Stromal cell of bone marrow (primary cell): Measurements from ENCODE around the gene TMOD3.

ENCODE experiments used
- DNase-seq: peaks from one replicate; pipeline ENCODE4 v3.0.0-alpha.2; 2012; ENCODE audit warnings: low read depth

TMOD3 gene

GRCh38 chr15:51908316-51908715 lies 78.9 kb downstream of the TMOD3 start:
- DNase-seq: no peak

- no peak for DNase-seq
Measured at GRCh38 chr15:51909584-51909983, 80.1 kb downstream of the TMOD3 start.

GRCh38 chr15:51912528-51912927 lies 83.1 kb downstream of the TMOD3 start:
- no peak for DNase-seq

- no peak for DNase-seq
Measured at GRCh38 chr15:51917493-51917892, 88.0 kb downstream of the TMOD3 start.

GRCh38 chr15:51924156-51925068 lies 95.0 kb downstream of the TMOD3 start:
- no peak for DNase-seq

- DNase-seq: no peak
Measured at GRCh38 chr15:51926809-51927208, 97.4 kb downstream of the TMOD3 start.

- no peak for DNase-seq
Measured at GRCh38 chr15:51931016-51931415, 101.6 kb downstream of the TMOD3 start.

- DNase-seq: no peak
Measured at GRCh38 chr15:51931638-51932037, 102.2 kb downstream of the TMOD3 start.

GRCh38 chr15:51932161-51932560 lies 102.7 kb downstream of the TMOD3 start:
- DNase-seq: no peak

- no peak for DNase-seq
Measured at GRCh38 chr15:51935466-51936104, 106.1 kb downstream of the TMOD3 start.

GRCh38 chr15:51936105-51936478 lies 106.6 kb downstream of the TMOD3 start:
- no peak for DNase-seq

GRCh38 chr15:51938286-51938685 lies 108.8 kb downstream of the TMOD3 start:
- no peak for DNase-seq

- DNase-seq: no peak
Measured at GRCh38 chr15:51939216-51939615, 109.8 kb downstream of the TMOD3 start.

- DNase-seq: no peak
Measured at GRCh38 chr15:51947124-51947523, 117.7 kb downstream of the TMOD3 start.

GRCh38 chr15:51952805-51953204 lies 123.4 kb downstream of the TMOD3 start:
- no peak for DNase-seq

GRCh38 chr15:51955504-51955903 lies 126.1 kb downstream of the TMOD3 start:
- no peak for DNase-seq
